22Rv1 (cell line): ENCODE results near the gene SERPINB4.

Experiments used
- ZFX ChIP-seq: fragments of 450-650 bp; IDR thresholded peaks from 2 replicates; pipeline ENCODE4 v1.6.1; 2017; ENCODE audit warnings: antibody characterized with exemption, borderline replicate concordance
- TF ChIP-seq, protein P1 (sequence below): fragments of 450-650 bp; IDR thresholded peaks from 2 replicates; pipeline ENCODE4 v1.5.1; 2017; ENCODE audit warnings: mild to moderate bottlenecking

DNA sequence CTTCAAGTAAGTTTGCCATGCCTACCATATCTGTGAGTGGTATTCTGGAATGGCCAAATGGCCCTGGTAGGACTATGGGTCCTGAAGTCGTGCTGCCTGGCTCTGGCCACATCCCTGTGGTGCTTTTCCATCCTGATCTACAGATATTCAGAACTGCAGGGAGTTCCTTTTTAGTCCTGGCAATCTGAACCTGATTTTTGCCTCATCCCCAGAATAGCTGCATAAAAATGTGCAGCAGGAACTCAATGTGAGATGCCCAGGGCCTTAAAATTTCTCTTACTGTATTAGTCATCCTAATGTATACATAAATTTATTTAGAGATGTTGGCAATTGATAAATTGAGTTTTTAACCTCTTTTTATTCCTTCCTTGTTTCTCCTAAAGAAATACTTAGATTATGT lies 51.6 kb downstream of the SERPINB4 start:
- TF ChIP-seq, protein P1, sequence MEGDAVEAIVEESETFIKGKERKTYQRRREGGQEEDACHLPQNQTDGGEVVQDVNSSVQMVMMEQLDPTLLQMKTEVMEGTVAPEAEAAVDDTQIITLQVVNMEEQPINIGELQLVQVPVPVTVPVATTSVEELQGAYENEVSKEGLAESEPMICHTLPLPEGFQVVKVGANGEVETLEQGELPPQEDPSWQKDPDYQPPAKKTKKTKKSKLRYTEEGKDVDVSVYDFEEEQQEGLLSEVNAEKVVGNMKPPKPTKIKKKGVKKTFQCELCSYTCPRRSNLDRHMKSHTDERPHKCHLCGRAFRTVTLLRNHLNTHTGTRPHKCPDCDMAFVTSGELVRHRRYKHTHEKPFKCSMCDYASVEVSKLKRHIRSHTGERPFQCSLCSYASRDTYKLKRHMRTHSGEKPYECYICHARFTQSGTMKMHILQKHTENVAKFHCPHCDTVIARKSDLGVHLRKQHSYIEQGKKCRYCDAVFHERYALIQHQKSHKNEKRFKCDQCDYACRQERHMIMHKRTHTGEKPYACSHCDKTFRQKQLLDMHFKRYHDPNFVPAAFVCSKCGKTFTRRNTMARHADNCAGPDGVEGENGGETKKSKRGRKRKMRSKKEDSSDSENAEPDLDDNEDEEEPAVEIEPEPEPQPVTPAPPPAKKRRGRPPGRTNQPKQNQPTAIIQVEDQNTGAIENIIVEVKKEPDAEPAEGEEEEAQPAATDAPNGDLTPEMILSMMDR: no peak
- no peak for TF ChIP-seq ZFX
